OCI-LY3 (cell line): Measurements from ENCODE around the gene SLC25A24.

Experiments
- EZH2phosphoT487 ChIP-seq: fragments of 200-600 bp; shearing (Covaris generic); IDR thresholded peaks from 2 replicates; pipeline ENCODE4 v1.6.1; 2018; ENCODE audit warnings: antibody characterized with exemption, mixed run types, low read depth
- TF ChIP-seq, protein P1 (sequence below): fragments of 200-600, 300-600 bp; sonication (generic); IDR thresholded peaks from 2 replicates; pipeline ENCODE4 v1.5.1; 2014; ENCODE audit warnings: antibody characterized with exemption, low read length, low read depth

DNA sequence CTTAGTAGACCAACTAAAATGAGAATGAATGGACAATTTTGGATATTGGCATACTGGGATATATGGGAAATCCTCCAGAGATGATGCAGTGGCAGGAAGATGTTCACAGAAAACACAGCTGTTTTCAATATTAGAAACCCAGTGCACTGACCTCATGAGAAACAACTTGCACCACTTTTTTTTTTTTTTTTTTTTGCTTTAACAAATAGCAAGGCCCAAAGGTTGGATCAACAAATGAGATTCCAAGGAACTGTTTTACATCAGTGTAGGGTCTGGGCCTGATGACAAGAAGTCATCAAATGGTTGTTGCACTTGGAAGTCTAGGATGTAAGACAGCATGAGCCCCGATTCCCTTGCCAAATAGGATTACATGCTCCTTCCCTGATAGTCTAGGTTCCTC is 110.7 kb downstream of the SLC25A24 start:
- TF ChIP-seq, protein P1, sequence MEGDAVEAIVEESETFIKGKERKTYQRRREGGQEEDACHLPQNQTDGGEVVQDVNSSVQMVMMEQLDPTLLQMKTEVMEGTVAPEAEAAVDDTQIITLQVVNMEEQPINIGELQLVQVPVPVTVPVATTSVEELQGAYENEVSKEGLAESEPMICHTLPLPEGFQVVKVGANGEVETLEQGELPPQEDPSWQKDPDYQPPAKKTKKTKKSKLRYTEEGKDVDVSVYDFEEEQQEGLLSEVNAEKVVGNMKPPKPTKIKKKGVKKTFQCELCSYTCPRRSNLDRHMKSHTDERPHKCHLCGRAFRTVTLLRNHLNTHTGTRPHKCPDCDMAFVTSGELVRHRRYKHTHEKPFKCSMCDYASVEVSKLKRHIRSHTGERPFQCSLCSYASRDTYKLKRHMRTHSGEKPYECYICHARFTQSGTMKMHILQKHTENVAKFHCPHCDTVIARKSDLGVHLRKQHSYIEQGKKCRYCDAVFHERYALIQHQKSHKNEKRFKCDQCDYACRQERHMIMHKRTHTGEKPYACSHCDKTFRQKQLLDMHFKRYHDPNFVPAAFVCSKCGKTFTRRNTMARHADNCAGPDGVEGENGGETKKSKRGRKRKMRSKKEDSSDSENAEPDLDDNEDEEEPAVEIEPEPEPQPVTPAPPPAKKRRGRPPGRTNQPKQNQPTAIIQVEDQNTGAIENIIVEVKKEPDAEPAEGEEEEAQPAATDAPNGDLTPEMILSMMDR: no peak
- TF ChIP-seq EZH2phosphoT487: no peak
